ENCODE data around the gene DNAH10. TPM values are rescaled to one million over a fixed set of nuclear protein-coding genes. Genes with fewer than 3 reads are reported as not detected.

DNAH10 gene
- total RNA-seq, 1 donor from 2014 or later = 0.28 TPM

GRCh38 chr12:123929946-123930583, 168.0 kb downstream of the DNAH10 start:
- no peak for DNase-seq (ENCODE audit: low spot score)
- ATAC-seq = no peak

- no peak for ATAC-seq
- no peak for DNase-seq (ENCODE audit: low spot score)
Measured at GRCh38 chr12:123931686-123932321, 169.7 kb downstream of the DNAH10 start.

- DNase-seq (ENCODE audit: low spot score) (no peak), ATAC-seq (no peak)
Measured at GRCh38 chr12:123933214-123933613, 171.1 kb downstream of the DNAH10 start.

GRCh38 chr12:123934016-123934620, 172.0 kb downstream of the DNAH10 start:
- no peak for DNase-seq (ENCODE audit: low spot score)
- no peak for ATAC-seq

GRCh38 chr12:123934829-123935228, 172.7 kb downstream of the DNAH10 start:
- no peak for ATAC-seq
- DNase-seq (ENCODE audit: low spot score) = no peak

- DNase-seq (ENCODE audit: low spot score) (no peak), ATAC-seq (no peak)
Measured at GRCh38 chr12:123935956-123936355, 173.9 kb downstream of the DNAH10 start.

GRCh38 chr12:123936471-123936870, 174.4 kb downstream of the DNAH10 start:
- no peak for ATAC-seq

GRCh38 chr12:123936956-123937706, 175.0 kb downstream of the DNAH10 start:
- DNase-seq (ENCODE audit: low spot score) = no peak
- no peak for ATAC-seq

More at GRCh38 chr12:123936471-123936870, 174.4 kb downstream of the DNAH10 start:
- no peak for DNase-seq (ENCODE audit: low spot score)

GRCh38 chr12:123937707-123938591, 175.8 kb downstream of the DNAH10 start:
- peak; percentile 16 for ATAC-seq

GRCh38 chr12:123938679-123939480, 176.8 kb downstream of the DNAH10 start:
- DNase-seq (ENCODE audit: low spot score) (no peak), ATAC-seq (no peak)

More at GRCh38 chr12:123937707-123938591, 175.8 kb downstream of the DNAH10 start:
- DNase-seq (ENCODE audit: low spot score) = no peak

- no peak for DNase-seq (ENCODE audit: low spot score)
- ATAC-seq = no peak
Measured at GRCh38 chr12:123939716-123940626, 177.9 kb downstream of the DNAH10 start.

- ATAC-seq (no peak), DNase-seq (ENCODE audit: low spot score) (no peak)
Measured at GRCh38 chr12:123940627-123940966, 178.5 kb downstream of the DNAH10 start.

GRCh38 chr12:123941000-123941399, 178.9 kb downstream of the DNAH10 start:
- no peak for DNase-seq (ENCODE audit: low spot score)
- ATAC-seq = no peak

GRCh38 chr12:123941624-123942237, 179.6 kb downstream of the DNAH10 start:
- DNase-seq (ENCODE audit: low spot score) (no peak), ATAC-seq (no peak)

GRCh38 chr12:123942238-123942653, 180.1 kb downstream of the DNAH10 start:
- no peak for ATAC-seq
- no peak for DNase-seq (ENCODE audit: low spot score)

GRCh38 chr12:123942911-123943648, 181.0 kb downstream of the DNAH10 start:
- DNase-seq (ENCODE audit: low spot score) (no peak), ATAC-seq (no peak)

GRCh38 chr12:123943816-123944215, 181.7 kb downstream of the DNAH10 start:
- ATAC-seq = no peak

GRCh38 chr12:123944696-123945095, 182.6 kb downstream of the DNAH10 start:
- ATAC-seq (no peak), DNase-seq (ENCODE audit: low spot score) (no peak)

More at GRCh38 chr12:123943816-123944215, 181.7 kb downstream of the DNAH10 start:
- no peak for DNase-seq (ENCODE audit: low spot score)
